ENCODE results near the gene SMURF1. TPM values are rescaled to one million over a fixed set of nuclear protein-coding genes. Genes with fewer than 3 reads are reported as not detected.
A peak's percentile ranks its signal among the peaks of the same experiment; 100 is the strongest.

SMURF1 gene
- polyA plus RNA-seq, 1 donor from 2014 or later = 22.9 TPM

DNA sequence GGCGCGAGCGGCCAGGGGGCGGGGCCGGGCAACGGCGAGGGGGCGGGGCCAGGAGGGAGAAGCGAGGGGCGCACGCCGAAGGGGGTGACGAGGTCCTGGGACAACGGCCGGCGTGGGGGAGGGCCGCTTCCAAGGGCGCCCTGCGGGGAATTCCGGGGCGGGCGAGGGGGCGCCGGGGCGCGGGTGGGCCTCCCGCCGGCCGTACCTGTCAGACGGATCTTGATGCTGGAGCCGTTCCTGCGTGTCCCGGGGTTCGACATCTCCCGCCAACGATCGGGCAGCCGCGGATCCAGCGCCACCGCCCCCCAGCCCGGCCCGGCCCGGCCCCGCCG is 421 bp downstream of the SMURF1 start:
- Histone ChIP-seq H2AFZ (ENCODE audit: low read depth, low read length) (no peak overlapping the region), H4K20me1 (ENCODE audit: insufficient read depth) (no peaks in the 10 kb centered on the region), H3K9me2 (ENCODE audit: insufficient read depth, low read length) (no peaks in the 10 kb centered on the region), H3K36me3 (ENCODE audit: insufficient read depth, low read length) (no peaks in the 10 kb centered on the region), H3K9me3 (ENCODE audit: low read length) (no peaks in the 10 kb centered on the region), H3K4me3 (ENCODE audit: low read length) (peak overlapping the region; percentile 73), H3K79me2 (replicated peaks; ENCODE audit: insufficient read depth, low read length) (peaks cover 24% of the 10 kb centered on the region), H3K27ac (ENCODE audit: low read length) (peak overlapping the region; percentile 41), H3K9ac (ENCODE audit: low read length) (peak overlapping the region; percentile 83), H3F3A (ENCODE audit: insufficient read depth, low read length, poor library complexity, severe bottlenecking) (no peaks in the 10 kb centered on the region), H3K4me2 (ENCODE audit: low read length) (no peak overlapping the region), H3K27me3 (ENCODE audit: insufficient read depth, low read depth, low read length) (no peaks in the 10 kb centered on the region)
- no peak for TF ChIP-seq EZH2 (IDR thresholded peaks at IDR 0.05; ENCODE audit: borderline replicate concordance, insufficient read depth, low read length, poor library complexity, severe bottlenecking)
- TF ChIP-seq EP300 (conservative IDR thresholded peaks at IDR 0.05; ENCODE audit: poor library complexity, severe bottlenecking) = no peak
- peak; percentile 73 for TF ChIP-seq POLR2AphosphoS5 (IDR thresholded peaks at IDR 0.05)
- TF ChIP-seq TAF1 (IDR thresholded peaks at IDR 0.05; ENCODE audit: low read depth) = no peak
- TF ChIP-seq, protein P1, sequence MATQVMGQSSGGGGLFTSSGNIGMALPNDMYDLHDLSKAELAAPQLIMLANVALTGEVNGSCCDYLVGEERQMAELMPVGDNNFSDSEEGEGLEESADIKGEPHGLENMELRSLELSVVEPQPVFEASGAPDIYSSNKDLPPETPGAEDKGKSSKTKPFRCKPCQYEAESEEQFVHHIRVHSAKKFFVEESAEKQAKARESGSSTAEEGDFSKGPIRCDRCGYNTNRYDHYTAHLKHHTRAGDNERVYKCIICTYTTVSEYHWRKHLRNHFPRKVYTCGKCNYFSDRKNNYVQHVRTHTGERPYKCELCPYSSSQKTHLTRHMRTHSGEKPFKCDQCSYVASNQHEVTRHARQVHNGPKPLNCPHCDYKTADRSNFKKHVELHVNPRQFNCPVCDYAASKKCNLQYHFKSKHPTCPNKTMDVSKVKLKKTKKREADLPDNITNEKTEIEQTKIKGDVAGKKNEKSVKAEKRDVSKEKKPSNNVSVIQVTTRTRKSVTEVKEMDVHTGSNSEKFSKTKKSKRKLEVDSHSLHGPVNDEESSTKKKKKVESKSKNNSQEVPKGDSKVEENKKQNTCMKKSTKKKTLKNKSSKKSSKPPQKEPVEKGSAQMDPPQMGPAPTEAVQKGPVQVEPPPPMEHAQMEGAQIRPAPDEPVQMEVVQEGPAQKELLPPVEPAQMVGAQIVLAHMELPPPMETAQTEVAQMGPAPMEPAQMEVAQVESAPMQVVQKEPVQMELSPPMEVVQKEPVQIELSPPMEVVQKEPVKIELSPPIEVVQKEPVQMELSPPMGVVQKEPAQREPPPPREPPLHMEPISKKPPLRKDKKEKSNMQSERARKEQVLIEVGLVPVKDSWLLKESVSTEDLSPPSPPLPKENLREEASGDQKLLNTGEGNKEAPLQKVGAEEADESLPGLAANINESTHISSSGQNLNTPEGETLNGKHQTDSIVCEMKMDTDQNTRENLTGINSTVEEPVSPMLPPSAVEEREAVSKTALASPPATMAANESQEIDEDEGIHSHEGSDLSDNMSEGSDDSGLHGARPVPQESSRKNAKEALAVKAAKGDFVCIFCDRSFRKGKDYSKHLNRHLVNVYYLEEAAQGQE (IDR thresholded peaks at IDR 0.05; ENCODE audit: borderline replicate concordance) = no peak
- TF ChIP-seq RAD21 (conservative IDR thresholded peaks at IDR 0.05) = no peak
- TF ChIP-seq, protein P2, sequence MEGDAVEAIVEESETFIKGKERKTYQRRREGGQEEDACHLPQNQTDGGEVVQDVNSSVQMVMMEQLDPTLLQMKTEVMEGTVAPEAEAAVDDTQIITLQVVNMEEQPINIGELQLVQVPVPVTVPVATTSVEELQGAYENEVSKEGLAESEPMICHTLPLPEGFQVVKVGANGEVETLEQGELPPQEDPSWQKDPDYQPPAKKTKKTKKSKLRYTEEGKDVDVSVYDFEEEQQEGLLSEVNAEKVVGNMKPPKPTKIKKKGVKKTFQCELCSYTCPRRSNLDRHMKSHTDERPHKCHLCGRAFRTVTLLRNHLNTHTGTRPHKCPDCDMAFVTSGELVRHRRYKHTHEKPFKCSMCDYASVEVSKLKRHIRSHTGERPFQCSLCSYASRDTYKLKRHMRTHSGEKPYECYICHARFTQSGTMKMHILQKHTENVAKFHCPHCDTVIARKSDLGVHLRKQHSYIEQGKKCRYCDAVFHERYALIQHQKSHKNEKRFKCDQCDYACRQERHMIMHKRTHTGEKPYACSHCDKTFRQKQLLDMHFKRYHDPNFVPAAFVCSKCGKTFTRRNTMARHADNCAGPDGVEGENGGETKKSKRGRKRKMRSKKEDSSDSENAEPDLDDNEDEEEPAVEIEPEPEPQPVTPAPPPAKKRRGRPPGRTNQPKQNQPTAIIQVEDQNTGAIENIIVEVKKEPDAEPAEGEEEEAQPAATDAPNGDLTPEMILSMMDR (IDR thresholded peaks at IDR 0.05; ENCODE audit: poor library complexity, severe bottlenecking) = no peak
- TF ChIP-seq SMC3 (conservative IDR thresholded peaks at IDR 0.05; ENCODE audit: poor library complexity) = no peak

DNA sequence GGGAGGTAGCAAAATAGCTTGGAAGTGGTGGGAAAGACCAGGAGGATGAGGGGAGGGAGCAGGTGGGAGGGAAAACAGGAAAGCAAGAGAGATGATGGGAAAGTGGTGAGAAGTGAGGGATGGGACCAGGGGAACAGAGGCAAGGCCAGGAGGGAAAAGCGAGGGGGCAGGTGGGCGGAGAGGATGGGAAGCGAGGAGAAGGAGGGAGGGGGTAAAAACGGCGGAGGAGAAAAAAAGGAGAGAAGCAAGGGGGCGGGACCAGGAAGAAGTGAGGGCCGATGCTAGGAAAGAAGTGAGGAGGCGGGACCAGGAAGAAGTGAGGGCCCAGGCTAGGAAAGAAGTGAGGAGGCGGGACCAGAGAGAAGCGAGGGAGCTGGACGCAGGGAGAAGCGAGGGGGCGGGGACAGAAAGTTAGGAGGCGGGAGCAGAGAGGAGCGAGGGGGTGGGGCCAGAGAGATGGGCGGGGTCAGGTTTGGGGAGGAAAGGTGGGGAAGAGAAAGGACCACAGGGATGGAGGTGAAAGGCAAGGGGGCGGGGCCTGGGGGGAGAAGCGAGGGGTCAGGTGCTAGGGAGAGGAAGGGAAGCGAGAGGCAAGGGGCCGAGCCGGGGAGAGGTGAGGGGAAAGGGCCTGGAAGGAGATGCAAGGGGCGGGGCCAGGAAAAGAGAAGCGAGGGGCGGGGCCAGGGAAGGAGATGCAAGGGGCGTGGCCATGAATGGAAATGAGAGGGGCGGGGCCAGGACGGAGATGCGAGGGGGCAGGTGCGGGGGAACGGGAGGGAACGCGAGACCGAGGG is 984 bp downstream of the SMURF1 start:
- H4K20me1 ChIP-seq (ENCODE audit: insufficient read depth) = no peaks in the 10 kb centered on the region
- peaks cover 24% of the 10 kb centered on the region for H3K79me2 ChIP-seq (replicated peaks; ENCODE audit: insufficient read depth, low read length)
- H3F3A ChIP-seq (ENCODE audit: insufficient read depth, low read length, poor library complexity, severe bottlenecking) = no peaks in the 10 kb centered on the region
- H3K4me2 ChIP-seq (ENCODE audit: low read length) = no peak overlapping the region
- peak overlapping the region; percentile 43 for H3K27ac ChIP-seq (ENCODE audit: low read length)
- no peaks in the 10 kb centered on the region for H3K27me3 ChIP-seq (ENCODE audit: insufficient read depth, low read depth, low read length)
- H3K4me3 ChIP-seq (ENCODE audit: low read length) = peak overlapping the region; percentile 73
- no peak for TF ChIP-seq MXI1 (conservative IDR thresholded peaks at IDR 0.05; ENCODE audit: poor library complexity, severe bottlenecking)
- no peak for TF ChIP-seq EZH2 (IDR thresholded peaks at IDR 0.05; ENCODE audit: borderline replicate concordance, insufficient read depth, low read length, poor library complexity, severe bottlenecking)
- no peak for TF ChIP-seq TAF1 (IDR thresholded peaks at IDR 0.05; ENCODE audit: low read depth)
- no peak for TF ChIP-seq RAD21 (conservative IDR thresholded peaks at IDR 0.05)
- TF ChIP-seq, protein P1 (IDR thresholded peaks at IDR 0.05; ENCODE audit: borderline replicate concordance) = no peak
- TF ChIP-seq EP300 (conservative IDR thresholded peaks at IDR 0.05; ENCODE audit: poor library complexity, severe bottlenecking) = no peak
- TF ChIP-seq SMC3 (conservative IDR thresholded peaks at IDR 0.05; ENCODE audit: poor library complexity) = no peak
- no peak for TF ChIP-seq POLR2AphosphoS5 (IDR thresholded peaks at IDR 0.05)
- TF ChIP-seq, protein P2 (IDR thresholded peaks at IDR 0.05; ENCODE audit: poor library complexity, severe bottlenecking) = no peak
- peak overlapping the region; percentile 83 for H3K9ac ChIP-seq (ENCODE audit: low read length)
- H3K36me3 ChIP-seq (ENCODE audit: insufficient read depth, low read length) = no peaks in the 10 kb centered on the region
- no peak overlapping the region for H2AFZ ChIP-seq (ENCODE audit: low read depth, low read length)
- no peaks in the 10 kb centered on the region for H3K9me2 ChIP-seq (ENCODE audit: insufficient read depth, low read length)
- H3K9me3 ChIP-seq (ENCODE audit: low read length) = no peaks in the 10 kb centered on the region
